SK-N-SH (cell line): Measurements from ENCODE around the gene STAB1. TPM values are rescaled to one million over a fixed set of nuclear protein-coding genes. Genes with fewer than 3 reads are reported as not detected.

Experiments
- CTCF ChIA-PET: fragments of 300-600, 350-600 bp; formaldehyde crosslinking; extraction: SDS; loops from one replicate; lab custom pipeline; 2021; lab: Yijun Ruan, JAX
- POLR2A ChIA-PET: fragments of 350-600 bp; sonication (Branson Sonifier 250); formaldehyde crosslinking; extraction: SDS; loops from one replicate; lab custom pipeline; 2020; ENCODE audit warnings: antibody characterized with exemption, inconsistent platforms; lab: Yijun Ruan, JAX
- DNase-seq: peaks from one replicate; pipeline ENCODE4 v3.0.0; 2012
- H2AFZ ChIP-seq: fragments of 200-600 bp; sonication (generic); 2 replicates; pipeline ENCODE4 v1.8.1; 2016; ENCODE audit warnings: antibody characterized with exemption, mild to moderate bottlenecking, low read depth
- H3F3A ChIP-seq: fragments of 200-600 bp; sonication (generic); replicated peaks from 2 replicates; pipeline ENCODE3; 2016; ENCODE audit warnings: antibody characterized with exemption, mild to moderate bottlenecking; ENCODE audit not compliant: insufficient read depth
- H3K27ac ChIP-seq, 2 experiments: fragments of 200-500 bp in 1 of 2; fragments of 200-600 bp in 1 of 2; sonication (Bioruptor generic) in 1 of 2; sonication (generic), shearing (Covaris generic) in 1 of 2; 2 replicates each; pipeline versions ENCODE4 v1.5.1 to v1.6.1; 2014 to 2016; ENCODE audit warnings: low read depth in 2 of 2, inconsistent platforms in 1 of 2, low read length in 1 of 2, mild to moderate bottlenecking in 1 of 2, mixed read lengths in 1 of 2
- H3K27me3 ChIP-seq: fragments of 200-600 bp; sonication (generic), shearing (Covaris generic); 2 replicates; pipeline ENCODE4 v1.6.1; 2016; ENCODE audit warnings: mixed run types; ENCODE audit not compliant: insufficient read depth
- H3K36me3 ChIP-seq, 2 experiments: fragments of 200-500 bp in 1 of 2; fragments of 200-600 bp in 1 of 2; sonication (Bioruptor generic) in 1 of 2; sonication (generic) in 1 of 2; replicated peaks in 1 of 2; 2 replicates each; pipeline versions ENCODE3 to v1.5.1; 2014 to 2016; ENCODE audit warnings: low read length in 1 of 2, mild to moderate bottlenecking in 1 of 2; ENCODE audit not compliant: insufficient read depth in 2 of 2, control insufficient read depth in 1 of 2
- H3K4me1 ChIP-seq, 2 experiments: fragments of 200-500 bp in 1 of 2; fragments of 200-600 bp in 1 of 2; sonication (Bioruptor generic) in 1 of 2; sonication (generic), shearing (Covaris generic) in 1 of 2; 2 replicates each; pipeline versions ENCODE4 v1.5.1 to v1.6.1; 2014 to 2016; ENCODE audit warnings: low read depth in 1 of 2, low read length in 1 of 2, mixed run types in 1 of 2; ENCODE audit not compliant: insufficient read depth in 2 of 2, control insufficient read depth in 1 of 2
- H3K4me2 ChIP-seq: fragments of 200-600 bp; sonication (generic), shearing (Covaris generic); 2 replicates; pipeline ENCODE4 v1.6.1; 2017; ENCODE audit warnings: mixed run types
- H3K4me3 ChIP-seq, 2 experiments: fragments of 200-500 bp in 1 of 2; fragments of 200-600 bp in 1 of 2; sonication (Bioruptor generic) in 1 of 2; sonication (generic), shearing (Covaris generic) in 1 of 2; 2 replicates each; pipeline versions ENCODE4 v1.5.1 to v1.8.1; 2014 to 2016; ENCODE audit warnings: low read depth in 2 of 2, inconsistent platforms in 1 of 2, low read length in 1 of 2, mild to moderate bottlenecking in 1 of 2, mixed read lengths in 1 of 2, moderate library complexity in 1 of 2
- H3K79me2 ChIP-seq: fragments of 200-600 bp; sonication (generic); 2 replicates; pipeline ENCODE4 v1.8.1; 2017; ENCODE audit warnings: mild to moderate bottlenecking; ENCODE audit not compliant: insufficient read depth
- H3K9ac ChIP-seq: fragments of 200-600 bp; sonication (generic); 2 replicates; pipeline ENCODE4 v1.6.1; 2017; ENCODE audit warnings: mixed run types
- H3K9me2 ChIP-seq: fragments of 200-600 bp; sonication (generic); 2 replicates; pipeline ENCODE4 v1.6.1; 2017; ENCODE audit warnings: mixed run types
- H3K9me3 ChIP-seq: fragments of 200-600 bp; sonication (generic); 2 replicates; pipeline ENCODE4 v1.6.1; 2017; ENCODE audit warnings: mixed run types, mild to moderate bottlenecking, moderate library complexity
- H4K20me1 ChIP-seq: fragments of 200-600 bp; sonication (generic); 2 replicates; pipeline ENCODE4 v1.6.1; 2017; ENCODE audit warnings: mild to moderate bottlenecking, mixed run types; ENCODE audit not compliant: insufficient read depth
- CHD2 ChIP-seq: fragments of 150-350 bp; IDR thresholded peaks from 2 replicates; pipeline ENCODE4 v1.6.1; 2018; ENCODE audit warnings: low read length; ENCODE audit not compliant: partially characterized antibody
- CTCF ChIP-seq: fragments of 200-600 bp; sonication (generic); IDR thresholded peaks from 2 replicates; pipeline ENCODE4 v1.6.1; 2017; ENCODE audit warnings: antibody characterized with exemption, mild to moderate bottlenecking, moderate library complexity
- EP300 ChIP-seq, 2 experiments: IDR thresholded peaks; 2 replicates each; pipeline versions ENCODE4 v1.4.0 to v1.6.1; 2012; ENCODE audit warnings: borderline replicate concordance in 1 of 2, low read depth in 1 of 2, low read length in 1 of 2
- EZH2phosphoT487 ChIP-seq: fragments of 200-600 bp; sonication (generic); IDR thresholded peaks from 2 replicates; pipeline ENCODE4 v1.6.1; 2017; ENCODE audit warnings: low read depth, mixed run types, mild to moderate bottlenecking, antibody characterized with exemption, moderate library complexity, borderline replicate concordance
- GABPA ChIP-seq: IDR thresholded peaks from 2 replicates; pipeline ENCODE4 v1.4.0; 2012; ENCODE audit warnings: low read depth, mild to moderate bottlenecking
- MEF2A ChIP-seq: IDR thresholded peaks from 2 replicates; pipeline ENCODE4 v1.4.0; 2012; ENCODE audit warnings: low read depth, borderline replicate concordance
- NFIC ChIP-seq: IDR thresholded peaks from 2 replicates; pipeline ENCODE4 v1.4.0; 2012; ENCODE audit warnings: borderline replicate concordance
- NRF1 ChIP-seq: IDR thresholded peaks from 2 replicates; pipeline ENCODE4 v1.6.1; 2012; ENCODE audit warnings: low read depth, mild to moderate bottlenecking, low read length
- PBX3 ChIP-seq: IDR thresholded peaks from 2 replicates; pipeline ENCODE4; 2012
- POLR2AphosphoS5 ChIP-seq: IDR thresholded peaks from 2 replicates; pipeline ENCODE4 v1.6.1; 2012; ENCODE audit warnings: low read depth, low read length
- RAD21 ChIP-seq: IDR thresholded peaks from 2 replicates; pipeline ENCODE4 v1.6.1; 2012; ENCODE audit warnings: mild to moderate bottlenecking, low read length
- RCOR1 ChIP-seq: fragments of 150-350 bp; IDR thresholded peaks from 2 replicates; pipeline ENCODE4 v1.6.1; 2017; ENCODE audit warnings: antibody characterized with exemption, low read length
- RFX5 ChIP-seq: IDR thresholded peaks from 2 replicates; pipeline ENCODE4 v1.6.1; 2012; ENCODE audit warnings: mild to moderate bottlenecking, improper control_type of control experiment, low read length
- RXRA ChIP-seq: IDR thresholded peaks from 2 replicates; pipeline ENCODE4 v1.4.0; 2012; ENCODE audit warnings: low read depth, mild to moderate bottlenecking, borderline replicate concordance
- SIN3A ChIP-seq: IDR thresholded peaks from 2 replicates; pipeline ENCODE4 v1.6.1; 2012; ENCODE audit warnings: low read depth, mild to moderate bottlenecking, low read length, moderate library complexity, borderline replicate concordance
- YY1 ChIP-seq: IDR thresholded peaks from 2 replicates; pipeline ENCODE4 v1.4.0; 2012; ENCODE audit warnings: low read depth, mild to moderate bottlenecking
- WGBS: methylation state at CpG from one replicate; pipeline ENCODE4 v1.1.6; 2017; ENCODE audit warnings: low lambda C conversion rate; 5-methylcytosine and 5-hydroxymethylcytosine counted together
- polyA plus RNA-seq, 3 experiments: library from polyadenylated mRNA; depleted of rRNA; stranded (reverse); fragments of >200 nt; gene quantifications; 2 replicates each; pipeline ENCODE4 v1.2.3, GENCODE V29; 2012

STAB1 gene
- polyA plus RNA-seq, 1 of the 3 experiments (the other 2 are of a cell fraction): 0.05 TPM

GRCh38 chr3:52484680-52485461, 10.3 kb upstream of the STAB1 start:
- no peak for TF ChIP-seq NRF1
- no peak for TF ChIP-seq GABPA
- no peak for TF ChIP-seq CHD2
- no peak for TF ChIP-seq EZH2phosphoT487
- no peak for TF ChIP-seq MEF2A
- no peak for TF ChIP-seq PBX3
- no peak for TF ChIP-seq POLR2AphosphoS5
- TF ChIP-seq CTCF: no peak
- no peak for TF ChIP-seq RXRA
- TF ChIP-seq EP300 (IDR thresholded peaks at IDR 0.05; ENCODE audit: borderline replicate concordance in 1 of 2, low read depth in 1 of 2, low read length in 1 of 2): no peak
- TF ChIP-seq RAD21: no peak
- TF ChIP-seq NFIC: no peak
- no peak for TF ChIP-seq RCOR1
- TF ChIP-seq RFX5: no peak
- TF ChIP-seq SIN3A: no peak
- TF ChIP-seq YY1: no peak
- H3K27ac ChIP-seq: peak overlapping the region; percentile 33 to 80; a peak in 3 of 4 replicates
- WGBS: 94% methylated on average over 9 of the region's 10 CpGs
- H3K9me2 ChIP-seq: no peaks in the 10 kb centered on the region
- H3K4me3 ChIP-seq: no peak overlapping the region
- H3K9ac ChIP-seq: no peak overlapping the region
- ChIA-PET POLR2A (no interaction called here), CTCF (interaction anchor here (2.8 kb wide), 1 partner anchor 39 kb away, joined by 13 read pairs; the partner anchor contains the start of gene SEMA3G)
- H3K4me2 ChIP-seq: no peak overlapping the region
- H3K9me3 ChIP-seq: no peaks in the 10 kb centered on the region
- H3K27me3 ChIP-seq: no peaks in the 10 kb centered on the region
- H2AFZ ChIP-seq: no peak overlapping the region
- no peaks in the 10 kb centered on the region for H4K20me1 ChIP-seq
- peaks cover 0 to 35% of the 10 kb centered on the region in 2 experiments; a peak in 1 of 4 replicates for H3K4me1 ChIP-seq
- DNase-seq: no peak
- H3F3A ChIP-seq: no peaks in the 10 kb centered on the region
- peaks cover 20 to 59% of the 10 kb centered on the region in 2 experiments for H3K36me3 ChIP-seq
- H3K79me2 ChIP-seq: no peaks in the 10 kb centered on the region
